ENCODE results near the gene SCARF2. TPM values are rescaled to one million over a fixed set of nuclear protein-coding genes. Genes with fewer than 3 reads are reported as not detected.

SCARF2 gene
- total RNA-seq, 3 donors from 2014 or later, result 1.2 to 8.7 (median 3.0) TPM

- no peak overlapping the region for H3K4me3 ChIP-seq
- no peaks in the 10 kb centered on the region for H3K4me1 ChIP-seq (ENCODE audit: low read depth)
- ATAC-seq (no peak), DNase-seq (no peak)
- no peaks in the 10 kb centered on the region for H3K9me3 ChIP-seq
- TF ChIP-seq CTCF (IDR thresholded peaks at IDR 0.05), result no peak
- no peaks in the 10 kb centered on the region for H3K36me3 ChIP-seq (ENCODE audit: low read depth)
- intact Hi-C loops (cut with DNase I, micrococcal nuclease), result no loop called here
These were observed 31.7 kb upstream of the SCARF2 start for GRCh38 chr22:20469110-20469868.

- H3K36me3 ChIP-seq (ENCODE audit: low read depth), result no peaks in the 10 kb centered on the region
- no peak for TF ChIP-seq CTCF (IDR thresholded peaks at IDR 0.05)
- no peak for ATAC-seq
These were observed 29.2 kb upstream of the SCARF2 start for GRCh38 chr22:20466659-20467379.

GRCh38 chr22:20465759-20466077, 28.1 kb upstream of the SCARF2 start:
- no peak for TF ChIP-seq CTCF (IDR thresholded peaks at IDR 0.05)
- Histone ChIP-seq H3K9me3 (no peaks in the 10 kb centered on the region), H3K36me3 (ENCODE audit: low read depth) (no peaks in the 10 kb centered on the region), H3K4me1 (ENCODE audit: low read depth) (no peaks in the 10 kb centered on the region), H3K4me3 (no peak overlapping the region)
- ATAC-seq (no peak), DNase-seq (no peak)
- intact Hi-C loops (cut with DNase I, micrococcal nuclease), result no loop called here

More at GRCh38 chr22:20466659-20467379, 29.2 kb upstream of the SCARF2 start:
- intact Hi-C loops (cut with DNase I, micrococcal nuclease), result no loop called here
- H3K4me3 ChIP-seq, result no peak overlapping the region
- no peaks in the 10 kb centered on the region for H3K4me1 ChIP-seq (ENCODE audit: low read depth)
- H3K9me3 ChIP-seq, result no peaks in the 10 kb centered on the region
- no peak for DNase-seq

- TF ChIP-seq CTCF (IDR thresholded peaks at IDR 0.05), result no peak
- Histone ChIP-seq H3K4me3 (no peak overlapping the region), H3K4me1 (ENCODE audit: low read depth) (no peaks in the 10 kb centered on the region), H3K9me3 (no peaks in the 10 kb centered on the region), H3K36me3 (ENCODE audit: low read depth) (no peaks in the 10 kb centered on the region)
- ATAC-seq, result no peak
- intact Hi-C loops (cut with DNase I, micrococcal nuclease), result no loop called here
- no peak for DNase-seq
These were observed 27.5 kb upstream of the SCARF2 start for GRCh38 chr22:20464912-20465758.

- Histone ChIP-seq H3K4me3 (no peak overlapping the region), H3K36me3 (ENCODE audit: low read depth) (no peaks in the 10 kb centered on the region), H3K9me3 (no peaks in the 10 kb centered on the region), H3K4me1 (ENCODE audit: low read depth) (no peaks in the 10 kb centered on the region)
- intact Hi-C loops (cut with DNase I, micrococcal nuclease), result no loop called here
- ATAC-seq (peak; percentile 80), DNase-seq (peak in 1 of 3 donors; percentile 71)
- no peak for TF ChIP-seq CTCF (IDR thresholded peaks at IDR 0.05)
These were observed 26.5 kb upstream of the SCARF2 start for GRCh38 chr22:20464096-20464614.

Measured in mucosa of descending colon (tissue), 3 donors.